Peyer's patch (tissue), 4 donors: Measurements from ENCODE around the gene IL1RAPL1. TPM values are rescaled to one million over a fixed set of nuclear protein-coding genes. Genes with fewer than 3 reads are reported as not detected.

Experiments used
- DNase-seq, 3 donors: peaks; one replicate each; pipeline ENCODE4 v3.0.0-alpha.2; 2017 to 2019
- H3K27ac ChIP-seq, 4 donors: fragments of 200-600 bp; sonication (generic); one replicate each; pipeline ENCODE4 v1.5.1; 2016 to 2019
- H3K27me3 ChIP-seq, 2 donors: fragments of 200-600 bp; sonication (generic); one replicate each; pipeline ENCODE4 v1.5.1; 2019
- H3K36me3 ChIP-seq, 3 donors: fragments of 200-600 bp; sonication (generic); one replicate each; pipeline ENCODE4 v1.5.1; 2016 to 2019
- H3K4me1 ChIP-seq, 4 donors: fragments of 200-600 bp; sonication (generic); one replicate each; pipeline ENCODE4 v1.5.1; 2016 to 2019
- H3K4me3 ChIP-seq, 4 donors: fragments of 200-600 bp; sonication (generic); 1 replicate in 3 of 4; 2 replicates in 1 of 4; pipeline ENCODE4 v1.5.1; 2016 to 2019; ENCODE audit warnings: mild to moderate bottlenecking in 1 of 4
- H3K9me3 ChIP-seq, 4 donors: fragments of 200-600 bp; sonication (generic); one replicate each; pipeline ENCODE4 v1.5.1; 2016 to 2019; ENCODE audit warnings: mild to moderate bottlenecking in 1 of 4
- CTCF ChIP-seq, 6 experiments: fragments of 450-650 bp in 4 of 6; fragments of 200-600 bp in 2 of 6; sonication (generic) in 1 of 6; IDR thresholded peaks; one replicate each; pipeline ENCODE4 v1.5.1; 2017 to 2019; ENCODE audit warnings: antibody characterized with exemption in 6 of 6, mild to moderate bottlenecking in 3 of 6, moderate library complexity in 1 of 6
- POLR2A ChIP-seq, 2 donors: fragments of 450-650 bp; IDR thresholded peaks; one replicate each; pipeline ENCODE4 v1.5.1; 2017; ENCODE audit warnings: antibody characterized with exemption in 2 of 2, mild to moderate bottlenecking in 2 of 2, moderate library complexity in 2 of 2
- total RNA-seq, 4 donors: library from RNA; depleted of rRNA; stranded (reverse); fragments of >200 nt; gene quantifications; one replicate each; pipeline ENCODE4 v1.1.0, GENCODE V29; 2016

The IL1RAPL1 gene
- total RNA-seq, 4 donors from 2014 or later: not detected

GRCh38 chrX:28997706-28998463, 410.6 kb downstream of the IL1RAPL1 start:
- H3K27me3 ChIP-seq: no peaks in the 10 kb centered on the region
- no peak for DNase-seq
- no peak overlapping the region for H3K4me3 ChIP-seq
- no peak overlapping the region for H3K27ac ChIP-seq
- no peaks in the 10 kb centered on the region for H3K4me1 ChIP-seq
- no peak for TF ChIP-seq CTCF (IDR thresholded peaks at IDR 0.05)
- no peak for TF ChIP-seq POLR2A (IDR thresholded peaks at IDR 0.05)
- no peaks in the 10 kb centered on the region for H3K36me3 ChIP-seq
- no peaks in the 10 kb centered on the region for H3K9me3 ChIP-seq

GRCh38 chrX:28998609-28999135, 411.4 kb downstream of the IL1RAPL1 start:
- no peaks in the 10 kb centered on the region for H3K27me3 ChIP-seq
- H3K36me3 ChIP-seq: no peaks in the 10 kb centered on the region
- no peaks in the 10 kb centered on the region for H3K9me3 ChIP-seq
- no peaks in the 10 kb centered on the region for H3K4me1 ChIP-seq
- no peak for DNase-seq
- no peak overlapping the region for H3K27ac ChIP-seq
- H3K4me3 ChIP-seq: no peak overlapping the region
- TF ChIP-seq CTCF (IDR thresholded peaks at IDR 0.05): no peak
- TF ChIP-seq POLR2A (IDR thresholded peaks at IDR 0.05): no peak

GRCh38 chrX:29012867-29013266, 425.6 kb downstream of the IL1RAPL1 start:
- DNase-seq: no peak
- Histone ChIP-seq H3K27me3 (no peaks in the 10 kb centered on the region), H3K4me1 (no peaks in the 10 kb centered on the region), H3K36me3 (no peaks in the 10 kb centered on the region), H3K27ac (no peak overlapping the region), H3K9me3 (no peaks in the 10 kb centered on the region), H3K4me3 (no peak overlapping the region)
- no peak for TF ChIP-seq POLR2A (IDR thresholded peaks at IDR 0.05)
- TF ChIP-seq CTCF (IDR thresholded peaks at IDR 0.05): no peak

GRCh38 chrX:29023207-29023606, 436.0 kb downstream of the IL1RAPL1 start:
- DNase-seq: no peak
- no peaks in the 10 kb centered on the region for H3K36me3 ChIP-seq
- H3K4me3 ChIP-seq: no peak overlapping the region
- no peak overlapping the region for H3K27ac ChIP-seq
- TF ChIP-seq POLR2A (IDR thresholded peaks at IDR 0.05) (no peak), CTCF (IDR thresholded peaks at IDR 0.05) (no peak)
- no peaks in the 10 kb centered on the region for H3K9me3 ChIP-seq
- H3K4me1 ChIP-seq: no peaks in the 10 kb centered on the region
- H3K27me3 ChIP-seq: no peaks in the 10 kb centered on the region

DNA sequence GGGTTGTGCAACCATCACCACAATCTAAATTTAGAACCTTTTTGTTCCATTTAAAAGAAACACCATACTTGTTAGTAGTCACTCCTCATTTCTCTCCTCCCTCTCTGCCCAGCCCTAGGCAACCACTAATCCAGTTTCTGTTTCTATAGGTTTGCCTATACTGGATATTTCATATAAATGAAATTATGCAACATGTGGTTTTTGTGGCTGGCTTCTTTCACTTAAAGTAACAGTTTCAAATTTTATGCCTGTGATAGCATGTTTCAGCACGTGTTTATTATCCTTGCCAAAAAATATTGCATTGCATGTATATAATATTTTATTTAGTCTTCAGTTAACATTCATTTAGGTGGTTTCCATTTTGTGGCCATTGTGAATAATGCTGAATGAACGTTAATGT, 437.6 kb downstream of the IL1RAPL1 start:
- no peak for DNase-seq
- Histone ChIP-seq H3K9me3 (no peaks in the 10 kb centered on the region), H3K4me3 (no peak overlapping the region), H3K27me3 (no peaks in the 10 kb centered on the region), H3K36me3 (no peaks in the 10 kb centered on the region), H3K4me1 (no peaks in the 10 kb centered on the region), H3K27ac (no peak overlapping the region)
- TF ChIP-seq CTCF (IDR thresholded peaks at IDR 0.05): no peak
- no peak for TF ChIP-seq POLR2A (IDR thresholded peaks at IDR 0.05)
